ENCODE data around the gene PCNX2. TPM values are rescaled to one million over a fixed set of nuclear protein-coding genes. Genes with fewer than 3 reads are reported as not detected.

PCNX2 gene
- total and polyA plus RNA-seq, 2 of the 8 experiments (the other 6 are each of a cell fraction or from before 2014, with no cell fraction given), result 46.1 to 57.6 TPM

GRCh38 chr1:232938926-232939325 lies 356.6 kb downstream of the PCNX2 start:
- Histone ChIP-seq H3K9me3 (ENCODE audit: insufficient read depth in 2 of 2, low read depth in 1 of 2, low read length in 1 of 2) (no peaks in the 10 kb centered on the region), H4K91ac (replicated peaks; ENCODE audit: insufficient read length, low read length) (no peak overlapping the region), H3K4me2 (ENCODE audit: insufficient read depth in 1 of 2, low read depth in 2 of 2, low read length in 2 of 2) (no peak overlapping the region), H3K23me2 (ENCODE audit: low read depth, low read length) (no peaks in the 10 kb centered on the region), H2BK20ac (ENCODE audit: low read length) (no peak overlapping the region), H3K4ac (replicated peaks; ENCODE audit: insufficient read length, low read depth, low read length) (no peak overlapping the region), H3K18ac (ENCODE audit: extremely low read depth, low read length) (no peak overlapping the region), H3K4me3 (ENCODE audit: extremely low read depth in 1 of 4, insufficient read depth in 2 of 4, low read depth in 3 of 4, low read length in 4 of 4) (no peak overlapping the region), H3K56ac (replicated peaks; ENCODE audit: insufficient read length, low read depth, low read length) (no peak overlapping the region), H3K27ac (ENCODE audit: low read depth, low read length) (no peak overlapping the region), H3K36me3 (ENCODE audit: control insufficient read depth in 2 of 4, insufficient read depth in 4 of 4, low read length in 3 of 4) (no peaks in the 10 kb centered on the region), H3K23ac (ENCODE audit: insufficient read length) (no peak overlapping the region), H2AK5ac (ENCODE audit: low read depth, low read length) (no peak overlapping the region), H2BK12ac (ENCODE audit: low read depth, low read length) (no peak overlapping the region), H3K9ac (replicated peaks in 1 of 4; ENCODE audit: extremely low read depth in 1 of 4, low read depth in 3 of 4, low read length in 3 of 4) (no peak overlapping the region), H2BK15ac (ENCODE audit: low read length) (no peak overlapping the region), H4K5ac (ENCODE audit: insufficient read length, low read depth, low read length) (no peak overlapping the region), H2BK5ac (ENCODE audit: low read depth, low read length) (no peak overlapping the region), H3K79me2 (ENCODE audit: control insufficient read depth in 1 of 2, insufficient read depth in 2 of 2, low read length in 2 of 2) (no peaks in the 10 kb centered on the region), H4K20me1 (replicated peaks in 1 of 2; ENCODE audit: control insufficient read depth in 1 of 2, insufficient read depth in 2 of 2, low read length in 2 of 2) (no peaks in the 10 kb centered on the region), H3K79me1 (ENCODE audit: low read depth, low read length) (peaks cover 2% of the 10 kb centered on the region; the same call in 1 of the 2 replicates), H2AFZ (ENCODE audit: low read length) (no peak overlapping the region), H2BK120ac (replicated peaks; ENCODE audit: low read depth, low read length) (no peak overlapping the region), H3K14ac (ENCODE audit: insufficient read length) (no peak overlapping the region), H3K27me3 (replicated peaks in 1 of 4; ENCODE audit: control insufficient read depth in 3 of 4, extremely low read depth in 1 of 4, insufficient read depth in 3 of 4, low read length in 3 of 4) (0 out of 7 replicates have a peak, but pooled peaks cover 0 to 2% (median 0%) of the 10 kb centered on the region in 4 experiments), H4K8ac (ENCODE audit: extremely low read depth, insufficient read depth, low read length) (no peak overlapping the region), H3K4me1 (replicated peaks in 1 of 4; ENCODE audit: control insufficient read depth in 3 of 4, insufficient read depth in 4 of 4, low read length in 3 of 4) (no peaks in the 10 kb centered on the region)
- ChIA-PET POLR2A (ENCODE audit: partially characterized antibody) (no interaction called here), CTCF (ENCODE audit: partially characterized antibody) (interaction anchor here (1.2 kb wide), 2 partner anchors 86 to 302 kb away, joined by 3 to 4 read pairs; no protein-coding TSS in a partner anchor)
- 92% methylated on average over 11 of the region's 11 CpGs; no CpG with 5 or more reads in 1 of the 2 experiments for WGBS, 2 experiments (ENCODE audit: extremely low coverage in 1 of 2, insufficient coverage in 1 of 2, insufficient read length in 1 of 2, insufficient replicate concordance in 2 of 2, low coverage in 1 of 2, low lambda C conversion rate in 2 of 2, missing lambda C conversion rate in 1 of 2)
- no peak for FAIRE-seq
- DNase-seq (ENCODE audit: low read depth in 1 of 2, low spot score in 2 of 2), result no peak
- TF ChIP-seq, protein P1, sequence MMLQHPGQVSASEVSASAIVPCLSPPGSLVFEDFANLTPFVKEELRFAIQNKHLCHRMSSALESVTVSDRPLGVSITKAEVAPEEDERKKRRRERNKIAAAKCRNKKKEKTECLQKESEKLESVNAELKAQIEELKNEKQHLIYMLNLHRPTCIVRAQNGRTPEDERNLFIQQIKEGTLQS (IDR thresholded peaks at IDR 0.05; ENCODE audit: insufficient read depth, low read depth, low read length), result no peak
- no peak for TF ChIP-seq SP2 (IDR thresholded peaks at IDR 0.05; ENCODE audit: low read length)
- TF ChIP-seq ASH2L (IDR thresholded peaks at IDR 0.05; ENCODE audit: low read length), result no peak
- no peak for TF ChIP-seq KDM1A (IDR thresholded peaks at IDR 0.05; ENCODE audit: borderline replicate concordance, low read length)
- TF ChIP-seq RAD21 (IDR thresholded peaks at IDR 0.05 in 1 of 2, conservative IDR thresholded peaks at IDR 0.05 in 1 of 2; ENCODE audit: low read depth in 2 of 2, low read length in 2 of 2), result no peak
- no peak for TF ChIP-seq ZNF274 (IDR thresholded peaks at IDR 0.05; ENCODE audit: borderline replicate concordance, extremely low read depth, low read length)
- no peak for TF ChIP-seq JUN (IDR thresholded peaks at IDR 0.05; ENCODE audit: low read depth, low read length)
- TF ChIP-seq SP1 (IDR thresholded peaks at IDR 0.05; ENCODE audit: low read depth, low read length), result no peak
- no peak for TF ChIP-seq HDAC2 (IDR thresholded peaks at IDR 0.05; ENCODE audit: borderline replicate concordance in 1 of 2, low read depth in 2 of 2, low read length in 2 of 2)
- no peak for TF ChIP-seq CBX5 (IDR thresholded peaks at IDR 0.05; ENCODE audit: low read depth, low read length)
- no peak for TF ChIP-seq EP300 (IDR thresholded peaks at IDR 0.05; ENCODE audit: borderline replicate concordance in 1 of 2, low read depth in 2 of 2, low read length in 2 of 2)
- TF ChIP-seq TAF1 (IDR thresholded peaks at IDR 0.05; ENCODE audit: low read depth, low read length), result no peak
- TF ChIP-seq SIRT6 (IDR thresholded peaks at IDR 0.05; ENCODE audit: low read length), result no peak
- no peak for TF ChIP-seq BACH1 (IDR thresholded peaks at IDR 0.05; ENCODE audit: low read length)
